Measurements from ENCODE around the gene MREG. TPM values are rescaled to one million over a fixed set of nuclear protein-coding genes. Genes with fewer than 3 reads are reported as not detected.
"Not testable (repeated sequence)": the region's sequence is repeated elsewhere in the genome, so short reads cannot be mapped to it uniquely, and the experiment has no call there.

MREG gene
- total RNA-seq, 1 donor from 2014 or later, result 10.5 TPM

DNA sequence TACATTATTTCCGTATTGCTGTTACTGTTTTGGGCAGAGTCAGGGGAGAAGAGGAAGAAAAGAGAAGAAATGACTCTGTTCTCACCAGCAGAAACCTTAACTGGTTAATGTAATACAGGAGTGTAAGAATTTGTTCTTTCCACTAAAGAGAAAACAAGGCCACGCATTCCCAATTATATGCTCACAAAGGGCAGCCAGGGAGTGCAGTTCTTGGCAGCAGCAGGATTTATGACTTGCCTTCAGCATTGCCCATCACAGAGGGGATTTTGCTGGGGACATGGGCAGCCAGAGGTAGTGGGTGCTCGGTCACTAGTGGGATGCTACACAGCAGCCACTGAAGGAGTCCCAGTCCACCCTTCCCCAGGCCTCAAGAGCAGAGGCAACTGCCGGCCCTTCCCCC lies 18.4 kb downstream of the MREG start:
- DNase-seq (ENCODE audit: low read depth), result no peak
- H3K36me3 ChIP-seq (ENCODE audit: control insufficient read depth, insufficient read depth, low read length), result no peaks in the 10 kb centered on the region
- TF ChIP-seq, protein P1, sequence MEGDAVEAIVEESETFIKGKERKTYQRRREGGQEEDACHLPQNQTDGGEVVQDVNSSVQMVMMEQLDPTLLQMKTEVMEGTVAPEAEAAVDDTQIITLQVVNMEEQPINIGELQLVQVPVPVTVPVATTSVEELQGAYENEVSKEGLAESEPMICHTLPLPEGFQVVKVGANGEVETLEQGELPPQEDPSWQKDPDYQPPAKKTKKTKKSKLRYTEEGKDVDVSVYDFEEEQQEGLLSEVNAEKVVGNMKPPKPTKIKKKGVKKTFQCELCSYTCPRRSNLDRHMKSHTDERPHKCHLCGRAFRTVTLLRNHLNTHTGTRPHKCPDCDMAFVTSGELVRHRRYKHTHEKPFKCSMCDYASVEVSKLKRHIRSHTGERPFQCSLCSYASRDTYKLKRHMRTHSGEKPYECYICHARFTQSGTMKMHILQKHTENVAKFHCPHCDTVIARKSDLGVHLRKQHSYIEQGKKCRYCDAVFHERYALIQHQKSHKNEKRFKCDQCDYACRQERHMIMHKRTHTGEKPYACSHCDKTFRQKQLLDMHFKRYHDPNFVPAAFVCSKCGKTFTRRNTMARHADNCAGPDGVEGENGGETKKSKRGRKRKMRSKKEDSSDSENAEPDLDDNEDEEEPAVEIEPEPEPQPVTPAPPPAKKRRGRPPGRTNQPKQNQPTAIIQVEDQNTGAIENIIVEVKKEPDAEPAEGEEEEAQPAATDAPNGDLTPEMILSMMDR (IDR thresholded peaks at IDR 0.05; ENCODE audit: insufficient read depth, low read length, poor library complexity, severe bottlenecking), result no peak
- H3K4me3 ChIP-seq (ENCODE audit: low read depth, low read length), result no peak overlapping the region
- no peaks in the 10 kb centered on the region for H3K27me3 ChIP-seq (ENCODE audit: control insufficient read depth, insufficient read depth, low read length)

- not testable (repeated sequence) for H3K27me3 ChIP-seq (ENCODE audit: control insufficient read depth, insufficient read depth, low read length); DNase-seq (ENCODE audit: low read depth); H3K36me3 ChIP-seq (ENCODE audit: control insufficient read depth, insufficient read depth, low read length); H3K4me3 ChIP-seq (ENCODE audit: low read depth, low read length)
Measured at GRCh38 chr2:215988556-215989207, 24.7 kb downstream of the MREG start.

DNA sequence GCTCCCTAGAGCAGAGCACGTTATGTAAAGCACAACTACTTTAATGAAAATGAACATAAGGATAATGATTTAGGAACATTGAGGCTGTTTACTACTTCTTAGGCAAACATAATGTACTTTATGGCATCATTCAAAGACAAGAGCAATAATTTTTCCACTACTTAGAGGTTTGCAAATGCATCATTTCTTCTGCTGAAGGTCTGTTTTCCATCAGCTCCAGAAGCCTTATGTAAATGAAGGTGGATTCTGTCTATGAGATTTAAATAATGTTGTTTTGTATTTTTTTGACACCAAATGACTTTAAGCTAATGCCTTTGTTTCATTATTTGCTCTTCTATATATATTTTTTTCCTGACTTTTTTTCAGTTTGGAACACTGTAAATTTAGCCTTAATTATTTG lies 28.1 kb downstream of the MREG start:
- DNase-seq (ENCODE audit: low read depth), result no peak
- TF ChIP-seq, protein P1 (IDR thresholded peaks at IDR 0.05; ENCODE audit: insufficient read depth, low read length, poor library complexity, severe bottlenecking), result no peak
- no peaks in the 10 kb centered on the region for H3K27me3 ChIP-seq (ENCODE audit: control insufficient read depth, insufficient read depth, low read length)
- no peaks in the 10 kb centered on the region for H3K36me3 ChIP-seq (ENCODE audit: control insufficient read depth, insufficient read depth, low read length)
- no peak overlapping the region for H3K4me3 ChIP-seq (ENCODE audit: low read depth, low read length)

DNA sequence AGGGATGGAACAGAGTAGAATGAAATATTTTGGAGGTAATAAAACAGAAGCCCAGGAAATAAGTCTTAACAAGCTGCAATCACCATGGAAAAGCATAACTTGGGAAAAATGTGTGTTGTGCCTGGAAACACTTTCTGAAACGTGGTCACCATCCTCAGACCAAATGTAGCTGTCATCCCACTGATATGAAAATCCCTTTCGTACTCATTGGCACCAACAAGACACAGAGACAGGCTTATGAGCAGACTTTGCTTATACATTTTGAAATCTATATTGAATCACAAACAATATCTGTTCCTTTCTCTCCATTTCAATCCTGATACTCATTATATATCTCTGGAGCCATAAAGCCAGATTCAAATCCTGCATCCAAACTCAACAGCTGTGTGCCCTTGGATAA lies 28.7 kb downstream of the MREG start:
- no peak for DNase-seq (ENCODE audit: low read depth)

GRCh38 chr2:215983581-215984351 lies 29.6 kb downstream of the MREG start:
- TF ChIP-seq, protein P1 (IDR thresholded peaks at IDR 0.05; ENCODE audit: insufficient read depth, low read length, poor library complexity, severe bottlenecking), result no peak
- DNase-seq (ENCODE audit: low read depth), result no peak
- Histone ChIP-seq H3K27me3 (ENCODE audit: control insufficient read depth, insufficient read depth, low read length) (no peaks in the 10 kb centered on the region), H3K4me3 (ENCODE audit: low read depth, low read length) (no peak overlapping the region), H3K36me3 (ENCODE audit: control insufficient read depth, insufficient read depth, low read length) (no peaks in the 10 kb centered on the region)

More for the DNA sequence above, 28.7 kb downstream of the MREG start:
- no peak overlapping the region for H3K4me3 ChIP-seq (ENCODE audit: low read depth, low read length)
- H3K27me3 ChIP-seq (ENCODE audit: control insufficient read depth, insufficient read depth, low read length), result no peaks in the 10 kb centered on the region
- H3K36me3 ChIP-seq (ENCODE audit: control insufficient read depth, insufficient read depth, low read length), result no peaks in the 10 kb centered on the region
- TF ChIP-seq, protein P1 (IDR thresholded peaks at IDR 0.05; ENCODE audit: insufficient read depth, low read length, poor library complexity, severe bottlenecking), result no peak

- no peaks in the 10 kb centered on the region for H3K27me3 ChIP-seq (ENCODE audit: control insufficient read depth, insufficient read depth, low read length)
- no peaks in the 10 kb centered on the region for H3K36me3 ChIP-seq (ENCODE audit: control insufficient read depth, insufficient read depth, low read length)
- TF ChIP-seq, protein P1 (IDR thresholded peaks at IDR 0.05; ENCODE audit: insufficient read depth, low read length, poor library complexity, severe bottlenecking), result no peak
- peak; percentile 61 for DNase-seq (ENCODE audit: low read depth)
- H3K4me3 ChIP-seq (ENCODE audit: low read depth, low read length), result no peak overlapping the region
Measured at GRCh38 chr2:215982465-215982875, 30.9 kb downstream of the MREG start.

All from kidney epithelial cell (primary cell).